Measurements from ENCODE around the gene SLC44A1. TPM values are rescaled to one million over a fixed set of nuclear protein-coding genes. Genes with fewer than 3 reads are reported as not detected.

The SLC44A1 gene
- total and polyA plus RNA-seq, 2 of the 13 experiments (the other 11 are each of a cell fraction or from before 2014, with no cell fraction given): 21.4 to 40.8 TPM

DNA sequence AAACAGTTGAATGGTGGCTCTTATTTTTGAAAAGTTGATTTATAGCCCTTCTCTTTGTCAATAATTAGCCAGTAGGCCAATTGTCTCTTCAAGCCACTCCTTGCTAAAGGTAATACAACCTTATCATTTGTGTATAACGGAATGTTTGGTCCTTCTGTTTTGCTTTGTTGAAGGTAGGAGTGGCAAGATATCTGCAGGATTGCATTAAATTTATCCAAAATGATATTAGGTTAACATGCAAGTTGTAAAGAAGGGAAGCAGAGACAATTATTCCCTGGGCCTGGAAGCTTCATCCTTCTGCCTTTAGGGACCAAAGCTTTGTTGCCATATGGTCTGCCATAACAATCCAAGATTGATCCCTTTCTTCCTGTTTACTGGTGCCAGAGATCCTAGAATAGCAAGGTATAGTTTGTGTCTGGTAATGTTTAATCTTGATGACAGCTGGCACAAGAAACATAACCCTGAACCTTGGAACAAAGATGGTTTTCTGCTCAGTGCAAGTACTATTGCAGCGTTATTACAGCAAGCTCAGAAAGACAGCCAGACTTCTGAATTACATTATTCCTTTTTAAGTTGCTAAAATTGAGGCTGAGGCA is 187.9 kb downstream of the SLC44A1 start (continued):
- TF ChIP-seq MAF1 (CRISPR knock-in tag; IDR thresholded peaks at IDR 0.05; ENCODE audit: borderline replicate concordance): no peak
- TF ChIP-seq ZNF713 (CRISPR knock-in tag; IDR thresholded peaks at IDR 0.05): no peak
- no peak for TF ChIP-seq DR1 (CRISPR knock-in tag; IDR thresholded peaks at IDR 0.05)
- TF ChIP-seq SPEN (CRISPR knock-in tag; IDR thresholded peaks at IDR 0.05; ENCODE audit: low read depth): no peak; the same call in 1 of the 2 replicates
- TF ChIP-seq ZNF629 (CRISPR knock-in tag; conservative IDR thresholded peaks at IDR 0.05): no peak
- TF ChIP-seq ARHGAP35 (CRISPR knock-in tag; IDR thresholded peaks at IDR 0.05; ENCODE audit: borderline replicate concordance): no peak
- no peak for TF ChIP-seq ZNF17 (CRISPR knock-in tag; IDR thresholded peaks at IDR 0.05)
- TF ChIP-seq ZMAT3 (CRISPR knock-in tag; conservative IDR thresholded peaks at IDR 0.05): no peak
- no peak for TF ChIP-seq PATZ1 (CRISPR knock-in tag; IDR thresholded peaks at IDR 0.05)
- no peak for TF ChIP-seq PBX3 (CRISPR knock-in tag; IDR thresholded peaks at IDR 0.05; ENCODE audit: borderline replicate concordance)
- TF ChIP-seq SIN3B (IDR thresholded peaks at IDR 0.05; ENCODE audit: low read length): no peak
- no peak; the same call in none of the 2 replicates for TF ChIP-seq GATAD1 (CRISPR knock-in tag; IDR thresholded peaks at IDR 0.05)
- no peak for TF ChIP-seq SKI (IDR thresholded peaks at IDR 0.05; ENCODE audit: partially characterized antibody)
- no peak for TF ChIP-seq SAFB2 (CRISPR knock-in tag; IDR thresholded peaks at IDR 0.05; ENCODE audit: borderline replicate concordance, low read depth)
- no peak for TF ChIP-seq E2F5 (CRISPR knock-in tag; conservative IDR thresholded peaks at IDR 0.05)
- no peak for TF ChIP-seq MBNL3 (CRISPR knock-in tag; conservative IDR thresholded peaks at IDR 0.05)
- no peak for TF ChIP-seq ZNF335 (CRISPR knock-in tag; IDR thresholded peaks at IDR 0.05)
- no peak for TF ChIP-seq ZNF660 (CRISPR knock-in tag; IDR thresholded peaks at IDR 0.05; ENCODE audit: borderline replicate concordance, low read depth)
- no peak for TF ChIP-seq ZFP41 (CRISPR knock-in tag; IDR thresholded peaks at IDR 0.05; ENCODE audit: borderline replicate concordance)
- no peak for TF ChIP-seq HCFC1 (IDR thresholded peaks at IDR 0.05; ENCODE audit: low read depth, low read length)
- no peak for TF ChIP-seq ATRX (CRISPR knock-in tag; IDR thresholded peaks at IDR 0.05; ENCODE audit: borderline replicate concordance)
- TF ChIP-seq PAWR (CRISPR knock-in tag; IDR thresholded peaks at IDR 0.05; ENCODE audit: borderline replicate concordance): no peak
- no peak for TF ChIP-seq ZNF484 (CRISPR knock-in tag; IDR thresholded peaks at IDR 0.05; ENCODE audit: borderline replicate concordance, low read depth)
- TF ChIP-seq ZNF670 (CRISPR knock-in tag; IDR thresholded peaks at IDR 0.05; ENCODE audit: borderline replicate concordance): no peak
- no peak for TF ChIP-seq GABPA (IDR thresholded peaks at IDR 0.05; ENCODE audit: low read depth, low read length)
- no peak; the same call in 1 of the 2 replicates for TF ChIP-seq GABPA (CRISPR knock-in tag; IDR thresholded peaks at IDR 0.05; ENCODE audit: low read depth)
- TF ChIP-seq ZNF616 (CRISPR knock-in tag; IDR thresholded peaks at IDR 0.05; ENCODE audit: low read depth): no peak
- TF ChIP-seq ZSCAN21 (CRISPR knock-in tag; IDR thresholded peaks at IDR 0.05; ENCODE audit: borderline replicate concordance): no peak
